Activated naive CD4-positive, alpha-beta T cell treated with anti-CD3 and anti-CD28 coated beads for 36 hours (primary cell): ENCODE data around the gene STARD6. TPM values are rescaled to one million over a fixed set of nuclear protein-coding genes. Genes with fewer than 3 reads are reported as not detected.

Experiments
- CTCF ChIA-PET: fragments of 350-600 bp; sonication (Branson Sonifier 250); formaldehyde crosslinking; loops from one replicate; lab custom pipeline; 2021; ENCODE audit warnings: antibody characterized with exemption; lab: Charles Lee
- DNase-seq: peaks from one replicate; pipeline ENCODE4 v3.0.0-alpha.2; 2020
- H3K27ac Mint-ChIP-seq: one replicate; pipeline ENCODE4 v1.8.0; 2021; ENCODE audit warnings: mild to moderate bottlenecking, mixed read lengths
- H3K27me3 Mint-ChIP-seq: one replicate; pipeline ENCODE4 v1.8.0; 2021; ENCODE audit warnings: low read depth, mixed read lengths
- H3K36me3 Mint-ChIP-seq: one replicate; pipeline ENCODE4 v1.8.0; 2021; ENCODE audit warnings: low read depth, mixed read lengths
- H3K4me1 Mint-ChIP-seq: one replicate; pipeline ENCODE4 v1.8.0; 2021; ENCODE audit warnings: low read depth, mixed read lengths
- H3K4me3 Mint-ChIP-seq: one replicate; pipeline ENCODE4 v1.8.0; 2021; ENCODE audit warnings: mild to moderate bottlenecking, moderate library complexity, mixed read lengths
- H3K9me3 Mint-ChIP-seq: one replicate; pipeline ENCODE4 v1.8.0; 2021; ENCODE audit warnings: mixed read lengths
- intact Hi-C: fragments of 100-400 bp; cut with micrococcal nuclease; formaldehyde crosslinking; loops from one replicate; pipeline ENCODE4 v1.15.1; 2023
- total RNA-seq, 2 experiments: library from RNA; stranded (reverse); gene quantifications; one replicate each; pipeline ENCODE4 v1.2.3, GENCODE V29; 2021

Gene STARD6
- total RNA-seq, 2 experiments from 2014 or later = not detected

GRCh38 chr18:54284535-54284934 lies 73.1 kb downstream of the STARD6 start:
- intact Hi-C loops = no loop called here
- no peak overlapping the region for H3K4me3 Mint-ChIP-seq

GRCh38 chr18:54280220-54280569 lies 77.5 kb downstream of the STARD6 start:
- Mint-ChIP-seq H3K36me3 (peaks cover 24% of the 10 kb centered on the region), H3K4me1 (peaks cover 20% of the 10 kb centered on the region), H3K4me3 (no peak overlapping the region), H3K27ac (no peak overlapping the region), H3K27me3 (no peaks in the 10 kb centered on the region), H3K9me3 (no peaks in the 10 kb centered on the region)
- no peak for DNase-seq
- intact Hi-C loops = no loop called here
- CTCF ChIA-PET = no interaction called here

More at GRCh38 chr18:54284535-54284934, 73.1 kb downstream of the STARD6 start:
- CTCF ChIA-PET = interaction anchor here (0.6 to 2.3 kb wide), 7 partner anchors 14 to 238 kb away, joined by 3 to 19 read pairs (median 4); partner anchors contain the start of gene POLI
- peak overlapping the region; percentile 65 for H3K27ac Mint-ChIP-seq
- peaks cover 45% of the 10 kb centered on the region for H3K36me3 Mint-ChIP-seq
- no peaks in the 10 kb centered on the region for H3K27me3 Mint-ChIP-seq
- DNase-seq = no peak
- H3K9me3 Mint-ChIP-seq = no peaks in the 10 kb centered on the region
- H3K4me1 Mint-ChIP-seq = peaks cover 19% of the 10 kb centered on the region

GRCh38 chr18:54279477-54280219 lies 78.0 kb downstream of the STARD6 start:
- intact Hi-C loops = loop anchor here (10.0 kb wide), 1 partner anchor 365 kb away; no protein-coding TSS in a partner anchor
- Mint-ChIP-seq H3K27me3 (no peaks in the 10 kb centered on the region), H3K27ac (no peak overlapping the region), H3K36me3 (peaks cover 24% of the 10 kb centered on the region), H3K4me3 (no peak overlapping the region), H3K4me1 (peaks cover 15% of the 10 kb centered on the region), H3K9me3 (no peaks in the 10 kb centered on the region)
- CTCF ChIA-PET = interaction anchor here (0.9 kb wide), 2 partner anchors 39 to 56 kb away, joined by 3 to 4 read pairs; no protein-coding TSS in a partner anchor
- no peak for DNase-seq

- H3K9me3 Mint-ChIP-seq = no peaks in the 10 kb centered on the region
- DNase-seq = no peak
- peaks cover 7% of the 10 kb centered on the region for H3K4me1 Mint-ChIP-seq
- no peak overlapping the region for H3K27ac Mint-ChIP-seq
- no peak overlapping the region for H3K4me3 Mint-ChIP-seq
- CTCF ChIA-PET = interaction anchor here (0.8 to 0.9 kb wide), 2 partner anchors 55 to 56 kb away, joined by 4 read pairs; no protein-coding TSS in a partner anchor
- intact Hi-C loops = loop anchor here (10.0 kb wide), 1 partner anchor 364 kb away; no protein-coding TSS in a partner anchor
- H3K36me3 Mint-ChIP-seq = peaks cover 17% of the 10 kb centered on the region
- H3K27me3 Mint-ChIP-seq = no peaks in the 10 kb centered on the region
Observed at GRCh38 chr18:54278615-54279014, 79.0 kb downstream of the STARD6 start.

- CTCF ChIA-PET = no interaction called here
- H3K9me3 Mint-ChIP-seq = no peaks in the 10 kb centered on the region
- intact Hi-C loops = loop anchor here (10.0 kb wide), 1 partner anchor 363 kb away; no protein-coding TSS in a partner anchor
- H3K27me3 Mint-ChIP-seq = no peaks in the 10 kb centered on the region
- no peak overlapping the region for H3K4me3 Mint-ChIP-seq
- H3K36me3 Mint-ChIP-seq = peaks cover 16% of the 10 kb centered on the region
- H3K27ac Mint-ChIP-seq = no peak overlapping the region
- H3K4me1 Mint-ChIP-seq = peaks cover 7% of the 10 kb centered on the region
- no peak for DNase-seq
Observed at GRCh38 chr18:54277899-54278298, 79.8 kb downstream of the STARD6 start.

Other genes with a start within 250 kb of the STARD6 start
- gene MBD2, start 133.2 kb downstream of the STARD6 start, total RNA-seq = 100 to 1,000 TPM; 102 to 103 TPM
- 10 to 100 TPM; 16.0 to 17.4 TPM for gene POLI, start 88.3 kb downstream of the STARD6 start, total RNA-seq
- 10 to 100 TPM; 10.2 to 11.5 TPM for gene C18orf54, start within 50 bp of the STARD6 start, total RNA-seq
- not detected for gene DYNAP, start 233.4 kb upstream of the STARD6 start, total RNA-seq